Measurements from ENCODE around the gene RASL11B.
A peak's percentile ranks its signal among the peaks of the same experiment; 100 is the strongest.

The RASL11B gene

GRCh38 chr4:52877036-52877435, 14.9 kb downstream of the RASL11B start:
- FAIRE-seq: no peak

DNA sequence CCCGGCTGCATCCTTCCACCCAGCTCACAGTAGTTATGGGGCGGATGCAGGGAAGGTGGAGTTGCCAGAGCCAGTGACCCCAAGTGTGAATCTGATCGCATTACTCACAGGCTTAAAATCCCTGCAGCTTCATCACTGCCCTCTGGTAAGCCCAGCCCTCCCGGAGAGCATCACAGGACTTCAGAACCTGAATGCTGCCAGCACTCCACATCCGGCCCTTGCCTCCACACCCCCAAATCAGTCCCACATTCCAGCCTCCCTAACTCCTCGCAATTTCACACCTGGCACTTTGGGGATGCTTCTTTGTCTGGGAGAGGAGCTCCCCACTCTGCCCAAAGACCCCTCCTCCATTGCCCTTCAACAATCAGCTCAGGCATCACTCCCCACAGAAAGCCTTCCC, 15.6 kb downstream of the RASL11B start:
- no peak for FAIRE-seq

DNA sequence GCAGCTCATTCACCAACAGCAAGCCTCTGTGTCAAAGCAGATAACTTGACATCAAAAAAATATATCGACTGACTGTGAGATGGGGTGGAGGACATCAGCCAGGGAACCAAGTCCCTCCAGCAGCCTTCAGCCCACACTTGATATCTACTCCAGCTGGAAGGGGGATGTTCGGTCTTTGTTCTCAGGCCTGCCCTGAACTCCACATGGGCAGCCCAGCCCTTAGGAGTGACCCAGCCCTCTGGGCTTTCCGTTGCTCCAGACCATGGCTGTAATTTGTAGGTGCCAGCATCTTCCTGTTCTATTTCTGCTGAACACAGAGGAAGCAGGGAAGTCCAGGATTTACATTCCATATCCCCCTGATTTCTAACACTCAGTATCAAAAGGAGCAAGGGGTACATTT, 17.4 kb downstream of the RASL11B start:
- FAIRE-seq: no peak

DNA sequence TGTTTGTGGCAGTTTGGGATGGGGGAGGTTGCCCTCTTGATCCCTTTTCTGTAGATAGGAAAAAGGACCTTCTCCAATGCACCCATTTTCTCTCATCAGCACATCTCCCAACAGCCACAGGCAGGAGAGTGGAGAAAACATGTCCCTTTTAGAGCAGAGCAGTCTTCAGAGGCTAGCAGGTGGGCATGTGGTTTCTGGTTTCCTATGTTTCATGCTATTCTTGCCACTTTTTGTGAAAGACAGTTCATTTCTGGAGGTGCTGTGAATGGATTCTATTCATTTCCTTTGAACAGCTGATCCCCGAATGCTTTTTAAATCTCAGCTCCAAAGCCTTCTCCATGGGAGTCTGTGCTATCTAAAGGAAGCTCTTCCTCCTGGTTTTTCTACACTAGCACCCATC, 18.9 kb downstream of the RASL11B start:
- FAIRE-seq: no peak

DNA sequence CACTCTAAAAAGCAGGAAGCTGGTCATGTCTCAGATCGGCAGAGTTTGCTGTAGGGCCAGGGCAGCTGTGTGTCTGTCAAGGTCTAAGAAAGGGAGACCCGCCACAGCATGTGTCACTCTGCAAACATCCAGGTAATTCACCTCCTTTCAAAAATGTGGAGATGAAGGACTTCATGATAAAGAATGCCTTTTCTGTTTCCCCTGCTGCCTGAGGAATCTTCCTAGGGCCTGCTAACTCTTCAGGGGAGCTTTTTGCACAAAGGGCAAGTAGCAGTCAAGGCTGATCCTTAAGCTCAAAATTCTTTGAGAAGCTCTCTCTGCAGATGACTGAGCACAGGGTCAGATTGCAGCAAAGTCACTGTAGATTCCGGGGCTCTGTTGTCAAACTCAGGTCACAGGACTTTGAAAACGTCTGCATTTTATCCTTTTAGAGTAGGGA, 21.1 kb downstream of the RASL11B start:
- no peak for FAIRE-seq

DNA sequence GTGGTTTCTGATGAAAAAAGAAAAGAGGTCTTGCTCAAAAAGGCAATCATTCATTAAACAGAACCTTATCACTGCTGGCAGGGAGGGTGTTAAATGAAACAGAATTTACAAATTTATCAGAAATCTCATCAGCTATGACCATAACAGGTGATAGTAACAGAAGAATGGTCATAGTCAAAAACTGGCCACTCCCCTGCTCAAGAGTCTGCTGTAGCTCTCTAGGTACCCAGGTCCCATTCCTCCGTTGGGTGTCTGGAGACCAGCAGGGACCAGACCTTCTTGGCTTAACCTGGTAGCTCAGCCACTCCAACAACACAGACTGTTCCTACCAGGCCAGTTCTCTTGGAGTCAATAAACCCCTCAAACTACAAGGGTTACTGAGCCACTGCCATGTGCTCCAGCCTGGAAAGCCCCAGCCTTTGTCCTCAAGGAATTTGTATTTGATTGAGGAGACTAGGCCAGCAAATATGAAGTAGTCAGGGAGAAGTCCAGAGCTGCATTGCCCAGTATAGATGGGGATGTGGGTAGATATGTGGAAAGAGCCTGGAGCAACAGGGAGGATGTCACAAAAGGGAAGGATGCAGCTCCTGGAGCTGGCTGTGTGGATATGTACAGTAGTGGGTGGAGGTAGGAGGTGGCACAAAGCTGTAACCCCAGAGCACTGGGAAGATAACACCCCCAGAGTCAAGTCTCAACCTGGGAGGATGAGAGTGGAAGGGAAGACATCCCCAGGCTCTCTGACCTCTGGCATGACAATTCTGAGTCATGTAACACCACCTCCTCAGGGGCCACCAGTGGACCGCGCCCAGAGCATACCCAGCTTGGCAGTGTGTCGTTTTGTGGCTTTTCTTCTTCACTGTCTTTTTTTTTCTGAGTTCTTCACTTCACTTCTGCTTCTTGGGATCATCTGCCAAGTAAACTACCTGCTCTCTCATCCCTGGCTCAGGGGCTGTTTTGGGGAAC, 21.9 kb downstream of the RASL11B start:
- no peak for FAIRE-seq

DNA sequence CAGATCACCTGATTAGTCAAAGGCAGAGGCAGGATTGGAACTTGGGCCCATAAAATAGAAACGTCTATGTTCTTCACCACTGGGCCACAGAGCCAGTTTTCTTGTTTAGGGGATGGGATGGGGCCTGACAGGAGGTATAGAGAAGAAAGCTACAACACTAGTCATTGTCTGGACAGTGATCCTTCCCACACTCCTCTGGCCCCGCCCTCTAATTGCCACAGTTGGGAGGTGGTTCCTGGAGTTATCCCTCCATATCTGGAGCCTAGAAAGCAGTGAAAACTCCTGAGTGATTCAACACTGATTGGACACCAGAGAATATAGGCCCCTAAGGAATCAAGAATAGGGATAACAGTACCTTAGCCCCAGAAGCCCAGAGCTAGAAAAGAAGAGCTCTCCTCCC, 22.9 kb downstream of the RASL11B start:
- no peak for FAIRE-seq

DNA sequence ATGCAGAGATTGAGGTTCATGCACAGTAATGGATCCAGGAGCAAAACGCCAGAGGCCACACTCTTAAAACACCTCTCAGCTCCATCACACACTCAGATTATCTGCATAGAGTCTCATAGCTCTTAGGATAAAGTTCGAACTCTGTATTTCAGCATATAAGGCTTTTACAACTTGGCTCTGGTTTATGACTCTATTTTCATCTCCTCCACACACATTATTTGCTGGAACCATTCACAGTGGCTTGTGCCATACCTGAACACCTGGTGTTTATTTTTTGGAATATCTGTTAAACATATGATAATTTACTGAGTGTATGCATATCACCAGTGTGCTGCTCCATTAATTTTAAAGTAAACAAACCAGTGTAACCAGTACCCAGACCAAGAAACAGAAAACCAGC, 27.2 kb downstream of the RASL11B start:
- FAIRE-seq: no peak

GRCh38 chr4:52889778-52890520, 27.8 kb downstream of the RASL11B start:
- no peak for FAIRE-seq

DNA sequence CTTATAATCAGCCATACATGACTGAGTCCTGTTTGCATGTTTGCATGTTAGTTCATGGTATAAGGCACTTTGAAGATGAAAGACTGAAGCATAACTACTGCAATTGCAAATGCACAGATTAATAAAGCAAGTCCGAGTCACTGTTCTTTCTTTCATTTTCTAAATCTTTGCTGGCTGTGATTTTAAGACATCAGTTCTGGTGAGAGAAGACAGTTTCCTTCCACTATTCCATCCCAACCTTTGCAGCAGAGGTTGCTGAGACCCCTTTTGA, 28.3 kb downstream of the RASL11B start:
- FAIRE-seq: no peak

GRCh38 chr4:52891743-52892142, 29.6 kb downstream of the RASL11B start:
- no peak for FAIRE-seq

DNA sequence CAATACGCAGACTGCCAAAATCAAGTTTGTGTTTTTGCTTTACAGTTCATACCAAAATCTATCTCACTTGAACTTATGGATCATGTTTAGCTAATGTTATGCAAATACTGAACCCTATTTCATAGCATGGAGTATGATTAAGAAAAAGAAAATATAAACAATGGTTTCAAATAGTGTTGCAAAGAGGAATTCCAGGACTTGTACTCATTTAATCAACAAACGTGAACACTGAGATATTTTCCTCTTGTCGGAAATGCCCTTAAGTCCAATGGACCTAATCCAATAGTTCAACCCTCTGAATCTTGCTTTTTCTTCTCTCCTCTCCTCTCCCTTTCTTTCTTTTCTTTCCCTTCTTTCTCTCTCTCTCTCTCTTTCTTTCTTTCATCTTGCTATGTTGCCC, 30.8 kb downstream of the RASL11B start:
- FAIRE-seq: no peak

GRCh38 chr4:52894443-52894842, 32.3 kb downstream of the RASL11B start:
- no peak for FAIRE-seq

DNA sequence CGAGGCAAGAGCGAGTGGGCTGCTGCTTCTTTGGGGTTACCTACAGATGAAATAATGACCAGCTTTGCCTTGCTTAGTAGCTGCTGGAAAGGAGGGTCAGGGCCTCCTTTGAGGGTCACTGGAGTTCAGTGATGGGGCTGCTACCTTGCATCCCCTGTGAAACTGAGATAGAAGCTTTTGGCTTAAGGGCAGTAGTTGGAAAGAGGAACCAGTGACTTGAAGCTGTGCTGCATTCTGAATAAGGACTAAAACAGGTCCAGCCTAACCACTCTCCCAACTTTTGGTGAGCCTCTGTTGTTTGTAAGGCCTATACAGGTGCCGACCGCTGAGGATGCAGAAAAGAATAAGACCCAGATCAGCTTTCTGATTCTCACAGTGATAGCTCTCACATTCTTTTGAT, 41.2 kb downstream of the RASL11B start:
- no peak for FAIRE-seq

GRCh38 chr4:52904421-52904820, 42.3 kb downstream of the RASL11B start:
- no peak for FAIRE-seq

- FAIRE-seq: no peak
Measured at GRCh38 chr4:52907510-52907909, 45.4 kb downstream of the RASL11B start.

DNA sequence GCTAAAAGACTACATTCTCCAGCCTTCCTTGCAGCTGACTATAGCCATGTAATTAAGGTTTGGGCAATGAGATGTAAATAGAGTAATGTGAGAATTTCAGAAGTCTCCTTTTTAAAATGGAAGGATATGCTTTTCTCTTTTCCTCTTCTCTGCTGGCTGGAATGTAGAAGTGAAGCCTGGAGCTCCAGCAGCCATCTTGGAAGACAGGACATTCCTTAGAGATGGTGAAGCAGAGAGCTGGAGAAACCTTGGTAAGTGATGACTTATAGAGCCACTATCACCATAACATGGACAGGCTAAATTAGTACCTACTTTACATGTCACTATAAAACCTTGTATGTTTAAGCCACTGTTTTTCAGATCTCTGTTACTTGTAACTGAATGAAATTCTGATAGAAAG, 48.0 kb downstream of the RASL11B start:
- FAIRE-seq: no peak

DNA sequence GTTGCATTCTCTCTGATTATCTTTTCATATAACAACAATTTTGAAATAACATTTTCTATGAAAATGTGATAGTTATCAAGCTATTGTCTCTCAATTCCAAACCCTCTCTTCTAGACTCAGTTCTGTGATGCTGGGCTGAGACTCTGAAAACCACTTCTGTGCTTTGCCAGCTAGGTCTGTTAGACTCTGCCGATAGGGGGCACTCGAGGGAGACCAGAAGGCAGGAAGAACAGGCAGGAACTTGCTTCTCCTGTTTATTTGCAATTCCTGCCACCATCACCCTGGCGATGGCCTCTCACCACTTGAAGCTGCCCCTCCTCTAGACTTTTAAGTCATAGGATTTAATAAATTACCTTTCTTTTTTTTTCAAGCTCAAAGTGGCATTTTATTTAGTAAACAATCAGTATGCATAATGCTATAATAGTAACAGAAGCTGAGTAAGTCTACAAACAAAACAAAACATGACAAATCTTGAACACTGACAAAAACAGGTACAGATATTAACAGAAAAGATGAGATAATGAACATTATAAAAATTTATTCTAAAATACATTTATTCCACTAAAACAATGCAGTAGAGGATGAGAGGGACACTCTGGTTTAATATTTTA, 49.7 kb downstream of the RASL11B start:
- FAIRE-seq: peak; percentile 42

- no peak for FAIRE-seq
Measured at GRCh38 chr4:52912608-52913007, 50.5 kb downstream of the RASL11B start.

DNA sequence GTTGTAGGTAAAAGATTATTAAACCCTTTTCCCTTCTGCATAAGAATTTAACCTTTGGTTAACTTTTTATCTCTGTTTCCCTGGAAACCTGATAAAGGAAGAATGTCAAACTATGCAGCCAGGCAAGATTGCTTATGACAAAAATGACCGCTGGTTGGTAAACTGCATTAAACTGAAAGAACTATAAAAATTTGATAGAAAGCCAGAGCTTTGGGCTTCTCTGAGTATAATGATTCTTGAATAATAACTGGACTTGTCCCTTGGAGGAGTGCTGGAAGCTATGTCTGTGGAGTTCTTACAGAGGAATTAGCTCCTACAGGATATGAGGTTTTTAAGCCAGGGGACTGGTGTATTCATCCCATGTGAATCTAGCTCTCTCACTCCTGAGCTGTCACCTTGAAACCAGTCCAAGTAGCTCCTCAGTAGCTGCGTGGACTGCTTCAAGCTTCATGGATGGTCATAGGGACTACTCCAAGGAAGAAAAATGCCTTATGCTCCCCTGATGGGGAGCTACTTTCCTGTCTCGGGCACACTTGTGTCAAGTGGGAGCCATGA, 52.0 kb downstream of the RASL11B start:
- no peak for FAIRE-seq

DNA sequence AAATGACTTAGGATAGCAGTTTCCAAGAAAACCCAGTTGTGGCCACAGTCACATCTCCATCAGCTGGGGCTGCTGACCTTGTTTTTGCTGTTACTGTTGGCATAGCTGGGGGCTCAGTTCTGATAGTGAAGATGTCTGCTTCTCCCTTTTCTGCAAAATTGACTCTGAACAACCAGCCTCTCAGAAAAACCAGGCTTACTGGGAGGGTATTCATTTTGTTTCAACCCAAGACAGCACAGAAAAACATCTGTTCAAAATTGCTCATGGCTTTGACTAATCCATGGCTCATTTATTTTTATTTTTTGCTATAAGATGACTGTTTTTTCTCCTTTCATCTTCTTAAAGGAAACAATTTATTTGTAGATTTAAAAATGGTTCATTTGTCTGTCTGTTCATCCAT, 53.1 kb downstream of the RASL11B start:
- no peak for FAIRE-seq

- no peak for FAIRE-seq
Measured at GRCh38 chr4:52915730-52916300, 53.7 kb downstream of the RASL11B start.

Measured in TTC549 (cell line).